HG03108 (cell line): ENCODE measurements around the gene ZNF558.
A peak's percentile ranks its signal among the peaks of the same experiment; 100 is the strongest.

Source experiments
- ATAC-seq: cut with Tn5 transposase; IDR thresholded peaks from one replicate; pipeline ENCODE4 v1.9.1; 2021; ENCODE audit warnings: moderate library complexity; ENCODE audit not compliant: unreplicated experiment

The ZNF558 gene

GRCh38 chr19:8832132-8833021, at the start of gene ZNF558, which contains the start of gene MBD3L1:
Gene ZNF558 (minus strand): TSS chr19:8832304. CDS start chr19:8822659, 9,645 bp downstream.
Gene MBD3L1 (plus strand): TSS chr19:8832377. CDS start chr19:8842679, 10,302 bp downstream.
- ATAC-seq, result peak; percentile 84

- no peak for ATAC-seq
These were observed 49.4 kb upstream of the ZNF558 start for GRCh38 chr19:8881512-8881911.

GRCh38 chr19:8880868-8881488, 48.9 kb upstream of the ZNF558 start:
- no peak for ATAC-seq

- no peak for ATAC-seq
These were observed 46.0 kb upstream of the ZNF558 start for GRCh38 chr19:8877854-8878705.

GRCh38 chr19:8866344-8866743, 34.2 kb upstream of the ZNF558 start:
- no peak for ATAC-seq

- no peak for ATAC-seq
These were observed 26.2 kb upstream of the ZNF558 start for GRCh38 chr19:8858260-8858659.

GRCh38 chr19:8850488-8850887, 18.4 kb upstream of the ZNF558 start:
- no peak for ATAC-seq

GRCh38 chr19:8849232-8849631, 17.1 kb upstream of the ZNF558 start:
- ATAC-seq, result no peak

GRCh38 chr19:8846819-8847218, 14.7 kb upstream of the ZNF558 start:
- ATAC-seq, result no peak

GRCh38 chr19:8840708-8841107, 8.6 kb upstream of the ZNF558 start:
- ATAC-seq, result no peak

- no peak for ATAC-seq
These were observed 3.8 kb upstream of the ZNF558 start for GRCh38 chr19:8835877-8836276.

- ATAC-seq, result no peak
These were observed 3.3 kb upstream of the ZNF558 start for GRCh38 chr19:8835446-8835845.

- ATAC-seq, result peak; percentile 6
These were observed 322 bp downstream of the ZNF558 start for GRCh38 chr19:8831832-8832131.

- no peak for ATAC-seq
These were observed 731 bp downstream of the ZNF558 start for GRCh38 chr19:8831373-8831772.

- ATAC-seq, result no peak
These were observed 4.8 kb downstream of the ZNF558 start for GRCh38 chr19:8827277-8827676.

- ATAC-seq, result no peak
These were observed 5.7 kb downstream of the ZNF558 start for GRCh38 chr19:8826371-8826770.

- no peak for ATAC-seq
These were observed 10.3 kb downstream of the ZNF558 start for GRCh38 chr19:8821748-8822241.

GRCh38 chr19:8820234-8820633, 11.9 kb downstream of the ZNF558 start:
- ATAC-seq, result no peak

GRCh38 chr19:8815780-8816179, 16.3 kb downstream of the ZNF558 start:
- no peak for ATAC-seq

- no peak for ATAC-seq
These were observed 17.9 kb downstream of the ZNF558 start for GRCh38 chr19:8814176-8814575.
